OCI-LY7 (cell line): ENCODE results near the gene ABCC4. TPM values are rescaled to one million over a fixed set of nuclear protein-coding genes. Genes with fewer than 3 reads are reported as not detected.

Source experiments
- BruUV-seq: library from RNA; stranded (reverse); fragments of 400-500 nt; replicated peaks from 2 replicates; lab custom pipeline; 2021; lab: Mats Ljungman, UMichigan
- CTCF ChIA-PET: fragments of 300-600 bp; sonication (Branson Sonifier 250); formaldehyde crosslinking; loops from one replicate; lab custom pipeline; 2022; ENCODE audit warnings: antibody characterized with exemption; ENCODE audit not compliant: unreplicated experiment; lab: Charles Lee
- POLR2A ChIA-PET: fragments of 300-600 bp; sonication (Branson Sonifier 250); formaldehyde crosslinking; loops from one replicate; lab custom pipeline; 2022; ENCODE audit warnings: antibody characterized with exemption; lab: Charles Lee
- DNase-seq: peaks from one replicate; pipeline ENCODE4 v3.0.0-alpha.2; 2015; ENCODE audit warnings: low spot score
- H2AFZ ChIP-seq: fragments of 200-600 bp; sonication (generic), shearing (Covaris generic); 2 replicates; pipeline ENCODE4 v1.6.1; 2014; ENCODE audit warnings: mild to moderate bottlenecking, antibody characterized with exemption, low read length, moderate library complexity
- H3K27ac ChIP-seq: fragments of 200-600 bp; sonication (generic); 2 replicates; pipeline ENCODE4 v1.5.1; 2014; ENCODE audit warnings: mixed run types, low read depth, mild to moderate bottlenecking, moderate library complexity, low read length, inconsistent platforms; ENCODE audit not compliant: poor library complexity, severe bottlenecking
- H3K36me3 ChIP-seq: fragments of 200-600 bp; sonication (generic); 2 replicates; pipeline ENCODE4 v1.6.1; 2014; ENCODE audit warnings: mild to moderate bottlenecking, antibody characterized with exemption, low read length, moderate library complexity, mixed read lengths; ENCODE audit not compliant: insufficient read depth
- H3K4me1 ChIP-seq: fragments of 200-600 bp; sonication (generic); 2 replicates; pipeline ENCODE4 v1.5.1; 2014; ENCODE audit warnings: mild to moderate bottlenecking, low read length; ENCODE audit not compliant: insufficient read depth, poor library complexity, severe bottlenecking
- H3K4me2 ChIP-seq: fragments of 200-600 bp; sonication (generic); 2 replicates; pipeline ENCODE4 v1.6.1; 2014; ENCODE audit warnings: mild to moderate bottlenecking, low read length
- H3K4me3 ChIP-seq: fragments of 200-600 bp; sonication (generic); 2 replicates; pipeline ENCODE4 v1.5.1; 2014; ENCODE audit warnings: mild to moderate bottlenecking, low read depth, low read length; ENCODE audit not compliant: poor library complexity, severe bottlenecking
- H3K79me2 ChIP-seq: fragments of 200-600 bp; sonication (generic); 2 replicates; pipeline ENCODE4 v1.6.1; 2016; ENCODE audit warnings: low read depth, mild to moderate bottlenecking, low read length, moderate library complexity, mixed read lengths; ENCODE audit not compliant: insufficient read depth
- H3K9me2 ChIP-seq: fragments of 200-600 bp; sonication (generic); 2 replicates; pipeline ENCODE4 v1.6.1; 2016; ENCODE audit warnings: mild to moderate bottlenecking, low read length, mixed read lengths; ENCODE audit not compliant: insufficient read depth
- H3K9me3 ChIP-seq: fragments of 200-600 bp; sonication (generic); 2 replicates; pipeline ENCODE4 v1.6.1; 2014; ENCODE audit warnings: mild to moderate bottlenecking, mixed run types, low read length, mixed read lengths
- H4K20me1 ChIP-seq: fragments of 200-600 bp; sonication (generic); 2 replicates; pipeline ENCODE4 v1.6.1; 2014; ENCODE audit warnings: mild to moderate bottlenecking, antibody characterized with exemption, low read length, moderate library complexity, mixed read lengths; ENCODE audit not compliant: insufficient read depth
- EZH2phosphoT487 ChIP-seq: fragments of 200-600 bp; sonication (generic); IDR thresholded peaks from 2 replicates; pipeline ENCODE4 v1.6.1; 2018; ENCODE audit warnings: low read depth, borderline replicate concordance, mild to moderate bottlenecking, mixed run types, antibody characterized with exemption, low read length, moderate library complexity, mixed read lengths
- intact Hi-C: fragments of 100-400 bp; cut with micrococcal nuclease; formaldehyde crosslinking; loops from one replicate; pipeline ENCODE4 v1.10.0; 2022; ENCODE audit not compliant: unreplicated experiment
- total RNA-seq, 2 experiments: library from RNA; depleted of rRNA in 1 of 2; stranded (reverse); fragments of >200 nt in 1 of 2; shearing (Covaris generic) in 1 of 2; gene quantifications; 2 replicates each; pipeline ENCODE4 v1.2.3, GENCODE V29; 2014 to 2022
- TF ChIP-seq, protein P1 (sequence below): fragments of 200-600 bp; sonication (generic); conservative IDR thresholded peaks from 2 replicates; pipeline ENCODE4 v1.5.1; 2014; ENCODE audit warnings: mild to moderate bottlenecking, antibody characterized with exemption, low read length, moderate library complexity, mixed read lengths

The ABCC4 gene
- total RNA-seq, 2 experiments from 2014 or later = 7.3 to 7.8 TPM

DNA sequence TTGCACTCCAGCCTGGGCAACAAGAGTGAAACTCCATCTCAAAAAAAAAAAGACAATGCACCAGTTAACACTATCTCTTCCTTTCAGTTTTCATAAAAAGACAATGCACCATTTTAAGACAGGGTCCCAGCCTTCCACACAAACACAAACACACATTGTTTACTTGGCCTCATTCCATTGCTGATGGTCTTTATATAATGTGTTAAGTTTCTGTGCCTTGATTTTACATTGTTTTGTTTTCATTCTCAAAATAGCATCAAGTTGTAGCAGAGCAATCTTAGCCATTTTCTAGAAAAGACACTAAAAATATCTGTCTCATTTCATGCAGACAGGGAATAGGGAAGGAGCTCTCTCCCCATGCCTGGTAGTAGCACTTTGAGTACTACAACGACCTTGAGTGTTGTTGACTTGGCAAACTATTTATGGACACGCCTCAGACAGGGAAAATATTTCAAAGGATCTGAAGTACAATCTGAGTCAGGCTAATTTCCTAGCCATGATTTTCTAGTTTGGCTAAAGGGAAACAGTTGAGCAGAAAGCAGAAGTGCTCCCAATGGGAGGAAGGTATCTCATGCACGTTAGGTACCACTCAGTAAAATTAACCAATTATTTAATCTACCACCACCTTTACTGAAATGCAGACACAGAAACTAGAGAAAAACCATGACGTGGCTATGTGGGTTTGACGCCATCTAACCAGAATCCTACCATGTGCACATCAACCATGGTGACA is 120.6 kb downstream of the ABCC4 start:
- H3K9me2 ChIP-seq = no peaks in the 10 kb centered on the region
- intact Hi-C loops = no loop called here
- H3K79me2 ChIP-seq = no peaks in the 10 kb centered on the region
- no peaks in the 10 kb centered on the region for H3K9me3 ChIP-seq
- ChIA-PET POLR2A (no interaction called here), CTCF (interaction anchor here (0.9 kb wide), 1 partner anchor 200 kb away, joined by 3 read pairs; no protein-coding TSS in a partner anchor)
- no peaks in the 10 kb centered on the region for H4K20me1 ChIP-seq
- no peak for DNase-seq
- H3K4me1 ChIP-seq = no peaks in the 10 kb centered on the region
- no peaks in the 10 kb centered on the region for H3K36me3 ChIP-seq
- no peak overlapping the region for H2AFZ ChIP-seq
- TF ChIP-seq EZH2phosphoT487 = no peak
- TF ChIP-seq, protein P1, sequence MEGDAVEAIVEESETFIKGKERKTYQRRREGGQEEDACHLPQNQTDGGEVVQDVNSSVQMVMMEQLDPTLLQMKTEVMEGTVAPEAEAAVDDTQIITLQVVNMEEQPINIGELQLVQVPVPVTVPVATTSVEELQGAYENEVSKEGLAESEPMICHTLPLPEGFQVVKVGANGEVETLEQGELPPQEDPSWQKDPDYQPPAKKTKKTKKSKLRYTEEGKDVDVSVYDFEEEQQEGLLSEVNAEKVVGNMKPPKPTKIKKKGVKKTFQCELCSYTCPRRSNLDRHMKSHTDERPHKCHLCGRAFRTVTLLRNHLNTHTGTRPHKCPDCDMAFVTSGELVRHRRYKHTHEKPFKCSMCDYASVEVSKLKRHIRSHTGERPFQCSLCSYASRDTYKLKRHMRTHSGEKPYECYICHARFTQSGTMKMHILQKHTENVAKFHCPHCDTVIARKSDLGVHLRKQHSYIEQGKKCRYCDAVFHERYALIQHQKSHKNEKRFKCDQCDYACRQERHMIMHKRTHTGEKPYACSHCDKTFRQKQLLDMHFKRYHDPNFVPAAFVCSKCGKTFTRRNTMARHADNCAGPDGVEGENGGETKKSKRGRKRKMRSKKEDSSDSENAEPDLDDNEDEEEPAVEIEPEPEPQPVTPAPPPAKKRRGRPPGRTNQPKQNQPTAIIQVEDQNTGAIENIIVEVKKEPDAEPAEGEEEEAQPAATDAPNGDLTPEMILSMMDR = no peak
- no peak overlapping the region for H3K27ac ChIP-seq
- no TSS peak for BruUV-seq
- no peak overlapping the region for H3K4me2 ChIP-seq
- no peak overlapping the region for H3K4me3 ChIP-seq

DNA sequence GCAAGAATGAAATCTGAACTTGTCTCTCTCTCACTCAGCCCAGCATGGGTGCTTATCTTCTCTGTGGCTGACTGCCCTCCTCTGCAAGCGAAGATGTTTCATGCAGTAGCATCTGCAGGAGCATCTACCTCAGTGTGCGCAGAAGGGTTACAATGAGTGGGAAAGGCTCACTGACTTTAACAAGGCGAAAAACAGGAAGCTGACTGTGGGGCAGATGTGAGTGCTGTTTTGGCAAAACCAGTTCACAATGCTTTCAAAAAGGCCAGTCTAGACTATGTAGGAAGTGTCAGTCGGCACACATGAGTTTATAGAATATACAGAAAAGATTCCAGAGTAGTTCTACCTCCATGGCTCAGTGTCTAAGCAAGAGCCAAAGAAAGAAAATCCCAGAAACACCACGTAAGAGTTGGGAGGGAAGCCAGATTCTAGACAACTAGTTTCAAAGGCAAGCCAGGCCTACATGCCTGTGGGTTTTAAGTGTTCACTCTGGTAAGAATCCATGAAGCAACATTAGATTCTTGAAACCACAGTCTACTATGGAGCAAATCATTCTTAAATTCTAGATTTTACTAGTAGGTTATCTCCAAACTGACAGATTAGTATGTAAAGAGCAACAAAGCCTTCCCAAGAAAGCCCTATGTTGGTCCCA is 124.5 kb downstream of the ABCC4 start:
- POLR2A ChIA-PET = no interaction called here
- H3K4me2 ChIP-seq = no peak overlapping the region
- no peaks in the 10 kb centered on the region for H3K4me1 ChIP-seq
- no peaks in the 10 kb centered on the region for H4K20me1 ChIP-seq
- no peaks in the 10 kb centered on the region for H3K79me2 ChIP-seq
- intact Hi-C loops = no loop called here
- H3K4me3 ChIP-seq = no peak overlapping the region
- 0 out of 2 replicates have a peak, but pooled peaks cover 5% of the 10 kb centered on the region for H3K36me3 ChIP-seq
- CTCF ChIA-PET = no interaction called here
- BruUV-seq = no TSS peak
- H3K27ac ChIP-seq = no peak overlapping the region
- no peaks in the 10 kb centered on the region for H3K9me2 ChIP-seq
- no peaks in the 10 kb centered on the region for H3K9me3 ChIP-seq
- DNase-seq = no peak
- H2AFZ ChIP-seq = no peak overlapping the region
- TF ChIP-seq, protein P1 = no peak
- no peak for TF ChIP-seq EZH2phosphoT487

DNA sequence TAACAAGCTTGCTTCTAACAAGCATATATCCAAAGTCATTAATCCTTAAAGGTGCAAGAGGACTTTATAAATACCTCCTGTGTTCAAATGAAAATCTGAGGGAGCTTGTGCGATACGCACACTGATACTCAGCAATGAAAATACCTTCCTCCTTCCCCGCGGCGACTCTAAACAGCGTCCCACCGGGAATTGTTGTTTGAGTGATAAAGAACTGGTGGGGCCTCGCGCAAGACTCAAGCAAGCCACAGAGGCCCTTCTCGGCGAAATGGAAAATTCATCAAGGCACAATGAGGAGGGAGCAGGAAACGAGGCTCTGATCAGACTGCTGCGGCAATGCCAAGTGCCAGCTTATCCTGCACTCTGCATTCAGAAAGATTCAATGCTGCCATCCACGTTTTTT is 126.7 kb downstream of the ABCC4 start:
- Histone ChIP-seq H3K4me2 (no peak overlapping the region), H3K4me3 (no peak overlapping the region), H3K79me2 (no peaks in the 10 kb centered on the region), H3K36me3 (0 out of 2 replicates have a peak, but pooled peaks cover 5% of the 10 kb centered on the region), H4K20me1 (no peaks in the 10 kb centered on the region), H2AFZ (no peak overlapping the region), H3K9me2 (no peaks in the 10 kb centered on the region), H3K27ac (no peak overlapping the region), H3K9me3 (no peaks in the 10 kb centered on the region), H3K4me1 (no peaks in the 10 kb centered on the region)
- no TSS peak for BruUV-seq
- intact Hi-C loops = no loop called here
- no peak for DNase-seq
- TF ChIP-seq, protein P1 = no peak
- no peak for TF ChIP-seq EZH2phosphoT487
- ChIA-PET CTCF (no interaction called here), POLR2A (no interaction called here)
